ENCODE measurements around the gene C17orf58.

DNA sequence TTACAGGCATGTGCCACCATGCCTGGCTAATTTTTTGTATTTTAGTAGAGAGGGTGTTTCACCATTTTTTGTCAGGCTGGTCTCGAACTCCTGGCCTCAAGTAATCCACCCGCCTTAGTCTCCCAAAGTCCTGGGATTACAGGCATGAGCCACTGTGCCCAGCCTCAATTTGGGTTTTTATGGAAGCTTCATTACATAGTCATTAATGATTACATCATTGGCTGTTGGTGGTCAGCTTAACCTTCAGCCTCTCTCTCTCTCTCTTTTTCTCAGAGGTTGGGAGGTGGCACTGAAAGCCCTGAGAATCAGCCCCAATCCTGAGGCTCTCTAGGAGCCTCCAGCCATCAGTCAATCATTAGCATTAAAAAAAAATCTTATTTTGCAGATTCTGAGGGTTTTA is 45.3 kb downstream of the C17orf58 start:
- TF ChIP-seq YY1 (IDR thresholded peaks at IDR 0.05; ENCODE audit: low read depth) (no peak), MAX (IDR thresholded peaks at IDR 0.05; ENCODE audit: low read depth) (no peak), TEAD4 (IDR thresholded peaks at IDR 0.05; ENCODE audit: borderline replicate concordance, insufficient read depth) (no peak), NRF1 (IDR thresholded peaks at IDR 0.05; ENCODE audit: low read depth, low read length) (no peak), CHD2 (IDR thresholded peaks at IDR 0.05; ENCODE audit: low read length, partially characterized antibody) (no peak), GABPA (IDR thresholded peaks at IDR 0.05; ENCODE audit: low read depth) (no peak), SIN3A (IDR thresholded peaks at IDR 0.05; ENCODE audit: borderline replicate concordance, low read depth, low read length) (no peak)
- TF ChIP-seq, protein P1, sequence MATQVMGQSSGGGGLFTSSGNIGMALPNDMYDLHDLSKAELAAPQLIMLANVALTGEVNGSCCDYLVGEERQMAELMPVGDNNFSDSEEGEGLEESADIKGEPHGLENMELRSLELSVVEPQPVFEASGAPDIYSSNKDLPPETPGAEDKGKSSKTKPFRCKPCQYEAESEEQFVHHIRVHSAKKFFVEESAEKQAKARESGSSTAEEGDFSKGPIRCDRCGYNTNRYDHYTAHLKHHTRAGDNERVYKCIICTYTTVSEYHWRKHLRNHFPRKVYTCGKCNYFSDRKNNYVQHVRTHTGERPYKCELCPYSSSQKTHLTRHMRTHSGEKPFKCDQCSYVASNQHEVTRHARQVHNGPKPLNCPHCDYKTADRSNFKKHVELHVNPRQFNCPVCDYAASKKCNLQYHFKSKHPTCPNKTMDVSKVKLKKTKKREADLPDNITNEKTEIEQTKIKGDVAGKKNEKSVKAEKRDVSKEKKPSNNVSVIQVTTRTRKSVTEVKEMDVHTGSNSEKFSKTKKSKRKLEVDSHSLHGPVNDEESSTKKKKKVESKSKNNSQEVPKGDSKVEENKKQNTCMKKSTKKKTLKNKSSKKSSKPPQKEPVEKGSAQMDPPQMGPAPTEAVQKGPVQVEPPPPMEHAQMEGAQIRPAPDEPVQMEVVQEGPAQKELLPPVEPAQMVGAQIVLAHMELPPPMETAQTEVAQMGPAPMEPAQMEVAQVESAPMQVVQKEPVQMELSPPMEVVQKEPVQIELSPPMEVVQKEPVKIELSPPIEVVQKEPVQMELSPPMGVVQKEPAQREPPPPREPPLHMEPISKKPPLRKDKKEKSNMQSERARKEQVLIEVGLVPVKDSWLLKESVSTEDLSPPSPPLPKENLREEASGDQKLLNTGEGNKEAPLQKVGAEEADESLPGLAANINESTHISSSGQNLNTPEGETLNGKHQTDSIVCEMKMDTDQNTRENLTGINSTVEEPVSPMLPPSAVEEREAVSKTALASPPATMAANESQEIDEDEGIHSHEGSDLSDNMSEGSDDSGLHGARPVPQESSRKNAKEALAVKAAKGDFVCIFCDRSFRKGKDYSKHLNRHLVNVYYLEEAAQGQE (IDR thresholded peaks at IDR 0.05; ENCODE audit: low read depth, low read length) = no peak
- TF ChIP-seq, protein P2, sequence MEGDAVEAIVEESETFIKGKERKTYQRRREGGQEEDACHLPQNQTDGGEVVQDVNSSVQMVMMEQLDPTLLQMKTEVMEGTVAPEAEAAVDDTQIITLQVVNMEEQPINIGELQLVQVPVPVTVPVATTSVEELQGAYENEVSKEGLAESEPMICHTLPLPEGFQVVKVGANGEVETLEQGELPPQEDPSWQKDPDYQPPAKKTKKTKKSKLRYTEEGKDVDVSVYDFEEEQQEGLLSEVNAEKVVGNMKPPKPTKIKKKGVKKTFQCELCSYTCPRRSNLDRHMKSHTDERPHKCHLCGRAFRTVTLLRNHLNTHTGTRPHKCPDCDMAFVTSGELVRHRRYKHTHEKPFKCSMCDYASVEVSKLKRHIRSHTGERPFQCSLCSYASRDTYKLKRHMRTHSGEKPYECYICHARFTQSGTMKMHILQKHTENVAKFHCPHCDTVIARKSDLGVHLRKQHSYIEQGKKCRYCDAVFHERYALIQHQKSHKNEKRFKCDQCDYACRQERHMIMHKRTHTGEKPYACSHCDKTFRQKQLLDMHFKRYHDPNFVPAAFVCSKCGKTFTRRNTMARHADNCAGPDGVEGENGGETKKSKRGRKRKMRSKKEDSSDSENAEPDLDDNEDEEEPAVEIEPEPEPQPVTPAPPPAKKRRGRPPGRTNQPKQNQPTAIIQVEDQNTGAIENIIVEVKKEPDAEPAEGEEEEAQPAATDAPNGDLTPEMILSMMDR (IDR thresholded peaks at IDR 0.05) = no peak
